Thymus (tissue), 14 donors: ENCODE results near the gene SLC25A39. TPM values are rescaled to one million over a fixed set of nuclear protein-coding genes. Genes with fewer than 3 reads are reported as not detected.
A peak's percentile ranks its signal among the peaks of the same experiment; 100 is the strongest.
"Not testable (repeated sequence)": the region's sequence is repeated elsewhere in the genome, so short reads cannot be mapped to it uniquely, and the experiment has no call there.

Experiments used
- DNase-seq, 9 donors: peaks; one replicate each; pipeline ENCODE4 v3.0.0-alpha.2; 2013; ENCODE audit warnings: low spot score in 9 of 9, low read depth in 6 of 9, missing footprints in 1 of 9
- H3K27ac ChIP-seq, 2 donors: one replicate each; pipeline ENCODE4 v1.5.1; 2013; ENCODE audit warnings: control low read depth in 1 of 2, low read depth in 1 of 2, low read length in 1 of 2, mild to moderate bottlenecking in 1 of 2, moderate library complexity in 1 of 2
- H3K27me3 ChIP-seq, 2 donors: one replicate each; pipeline ENCODE4 v1.5.1; 2013; ENCODE audit warnings: low read length in 1 of 2; ENCODE audit not compliant: control insufficient read depth in 2 of 2, insufficient read depth in 1 of 2
- H3K36me3 ChIP-seq, 2 donors: one replicate each; pipeline ENCODE4 v1.5.1; 2013; ENCODE audit warnings: low read length in 1 of 2, mild to moderate bottlenecking in 1 of 2, moderate library complexity in 1 of 2; ENCODE audit not compliant: control insufficient read depth in 2 of 2, insufficient read depth in 2 of 2
- H3K4me1 ChIP-seq, 2 donors: one replicate each; pipeline ENCODE4 v1.5.1; 2013; ENCODE audit warnings: low read length in 2 of 2; ENCODE audit not compliant: control insufficient read depth in 2 of 2, insufficient read depth in 2 of 2
- H3K4me3 ChIP-seq, 2 donors: one replicate each; pipeline ENCODE4 v1.5.1; 2013; ENCODE audit warnings: low read length in 2 of 2, control low read depth in 1 of 2, mild to moderate bottlenecking in 1 of 2
- H3K9me3 ChIP-seq, 2 donors: one replicate each; pipeline ENCODE4 v1.5.1; 2013; ENCODE audit warnings: low read length in 1 of 2, mild to moderate bottlenecking in 1 of 2; ENCODE audit not compliant: control insufficient read depth in 2 of 2, insufficient read depth in 1 of 2
- WGBS: extraction: QIAGEN DNeasy Blood & Tissue Kit; methylation state at CpG from one replicate; pipeline ENCODE4 v1.1.7; 2013; 5-methylcytosine and 5-hydroxymethylcytosine counted together
- long read RNA-seq, 10 donors: transcript quantifications; one replicate each; lab custom pipeline, GENCODE V29; 2026
- polyA plus RNA-seq: library from polyadenylated mRNA; stranded (reverse); fragments of 200-250 nt; gene quantifications from one replicate; pipeline ENCODE4 v1.2.3, GENCODE V29; 2013
- total RNA-seq: library from RNA; stranded (reverse); fragments of 120-200 nt; gene quantifications from one replicate; pipeline ENCODE4 v1.2.4, GENCODE V29; 2013
- donor health status: healthy.

The SLC25A39 gene, protein sequence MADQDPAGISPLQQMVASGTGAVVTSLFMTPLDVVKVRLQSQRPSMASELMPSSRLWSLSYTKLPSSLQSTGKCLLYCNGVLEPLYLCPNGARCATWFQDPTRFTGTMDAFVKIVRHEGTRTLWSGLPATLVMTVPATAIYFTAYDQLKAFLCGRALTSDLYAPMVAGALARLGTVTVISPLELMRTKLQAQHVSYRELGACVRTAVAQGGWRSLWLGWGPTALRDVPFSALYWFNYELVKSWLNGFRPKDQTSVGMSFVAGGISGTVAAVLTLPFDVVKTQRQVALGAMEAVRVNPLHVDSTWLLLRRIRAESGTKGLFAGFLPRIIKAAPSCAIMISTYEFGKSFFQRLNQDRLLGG
- total RNA-seq = 46.9 TPM
- polyA plus RNA-seq = 93.8 TPM
- long read RNA-seq, donor 1, partial matches to known transcripts = 0 of 2 reads
- long read RNA-seq, donor 1, other reads (novel, unspliced or antisense) = 0 of 2 reads
- long read RNA-seq, donor 2 = 0 reads
- long read RNA-seq, donor 3, transcript SLC25A39-201 (12 exons, 1,607 nt) = major isoform, 23 of 35 reads
- long read RNA-seq, donor 3, partial matches to known transcripts = 0 of 35 reads
- long read RNA-seq, donor 3, other reads (novel, unspliced or antisense) = 5 of 35 reads
- long read RNA-seq, donor 4, transcript SLC25A39-201 (12 exons, 1,607 nt) = major isoform, 15 of 20 reads
- long read RNA-seq, donor 4, partial matches to known transcripts = 0 of 20 reads
- long read RNA-seq, donor 4, other reads (novel, unspliced or antisense) = 0 of 20 reads
- long read RNA-seq, donor 5, transcript SLC25A39-201 (12 exons, 1,607 nt) = major isoform, 24 of 43 reads
- long read RNA-seq, donor 5, transcript SLC25A39-202 (12 exons, 1,565 nt) = minor isoform, 12 of 43 reads
- long read RNA-seq, donor 5, partial matches to known transcripts = 0 of 43 reads
- long read RNA-seq, donor 5, other reads (novel, unspliced or antisense) = 0 of 43 reads
- long read RNA-seq, donor 6, transcript SLC25A39-201 (12 exons, 1,607 nt) = major isoform, 13 of 16 reads
- long read RNA-seq, donor 6, partial matches to known transcripts = 0 of 16 reads
- long read RNA-seq, donor 6, other reads (novel, unspliced or antisense) = 0 of 16 reads
- long read RNA-seq, donor 7, transcript SLC25A39-201 (12 exons, 1,607 nt) = major isoform, 15 of 20 reads
- long read RNA-seq, donor 7, transcript SLC25A39-202 (12 exons, 1,565 nt) = minor isoform, 5 of 20 reads
- long read RNA-seq, donor 7, partial matches to known transcripts = 0 of 20 reads
- long read RNA-seq, donor 7, other reads (novel, unspliced or antisense) = 0 of 20 reads
- long read RNA-seq, donor 8, transcript SLC25A39-201 (12 exons, 1,607 nt) = major isoform, 10 of 15 reads
- long read RNA-seq, donor 8, transcript SLC25A39-202 (12 exons, 1,565 nt) = minor isoform, 5 of 15 reads
- long read RNA-seq, donor 8, partial matches to known transcripts = 0 of 15 reads
- long read RNA-seq, donor 8, other reads (novel, unspliced or antisense) = 0 of 15 reads
- long read RNA-seq, donor 9, transcript SLC25A39-201 (12 exons, 1,607 nt) = major isoform, 7 of 10 reads
- long read RNA-seq, donor 9, partial matches to known transcripts = 0 of 10 reads
- long read RNA-seq, donor 9, other reads (novel, unspliced or antisense) = 0 of 10 reads
- long read RNA-seq, donor 10, transcript SLC25A39-202 (12 exons, 1,565 nt) = minor isoform, 6 of 21 reads
- long read RNA-seq, donor 10, transcript SLC25A39-201 (12 exons, 1,607 nt) = major isoform, 15 of 21 reads
- long read RNA-seq, donor 10, partial matches to known transcripts = 0 of 21 reads
- long read RNA-seq, donor 10, other reads (novel, unspliced or antisense) = 0 of 21 reads

DNA sequence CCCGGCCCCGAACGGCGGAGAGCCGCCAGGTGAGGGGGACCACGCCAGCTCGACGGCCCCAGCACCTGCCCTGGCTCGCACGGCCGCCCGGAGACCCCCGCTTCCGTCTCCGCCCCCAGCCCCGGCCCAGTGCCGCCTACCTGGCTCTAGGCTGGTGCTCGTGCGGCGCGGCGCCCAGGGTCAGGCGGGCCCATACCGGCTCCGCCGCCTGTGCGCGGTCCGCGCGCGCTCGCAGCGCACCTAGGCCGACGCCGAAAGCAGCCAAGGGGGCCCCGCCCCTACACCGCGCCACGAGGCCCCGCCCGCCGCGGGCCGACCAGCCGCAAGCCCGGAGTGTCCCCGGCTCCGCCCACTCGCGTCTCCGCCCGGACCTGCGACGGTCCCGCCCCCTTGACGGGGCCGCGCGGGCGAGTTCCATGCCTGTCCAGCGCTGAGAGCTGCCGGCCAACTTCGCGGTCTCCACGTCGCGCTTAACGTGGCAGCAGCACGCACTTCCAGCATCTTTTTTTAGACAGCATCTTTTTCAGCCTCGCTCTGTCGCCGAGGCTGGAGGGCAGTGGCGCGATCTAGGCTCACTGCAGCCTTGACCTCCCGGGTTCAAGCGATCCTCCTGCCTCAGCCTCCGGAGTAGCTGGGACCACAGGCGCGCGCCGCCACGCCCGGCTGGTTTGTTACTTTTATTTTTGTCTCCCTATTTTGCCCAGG lies at the start of gene SLC25A39:
TSS of gene SLC25A39 (minus strand) at position 253 of the 705 bp plus-strand sequence. CDS start 1,261 bp downstream, outside the sequence.
- peak within 1 kb of the TSS; percentile 67 to 89 for H3K4me3 ChIP-seq
- no peaks in the 10 kb centered on the region for H3K9me3 ChIP-seq
- peak within 1 kb of the TSS; percentile 71 to 89 for H3K27ac ChIP-seq
- H3K36me3 ChIP-seq = peaks cover 14 to 26% of the 10 kb centered on the region in 2 donors
- DNase-seq = peak; percentile 73 to 95 (median 89)
- WGBS = under 1% methylated on average over 85 of the region's 85 CpGs
- peaks cover 8 to 27% of the 10 kb centered on the region in 2 donors for H3K27me3 ChIP-seq
- H3K4me1 ChIP-seq = peaks cover 5 to 24% of the 10 kb centered on the region in 2 donors

DNA sequence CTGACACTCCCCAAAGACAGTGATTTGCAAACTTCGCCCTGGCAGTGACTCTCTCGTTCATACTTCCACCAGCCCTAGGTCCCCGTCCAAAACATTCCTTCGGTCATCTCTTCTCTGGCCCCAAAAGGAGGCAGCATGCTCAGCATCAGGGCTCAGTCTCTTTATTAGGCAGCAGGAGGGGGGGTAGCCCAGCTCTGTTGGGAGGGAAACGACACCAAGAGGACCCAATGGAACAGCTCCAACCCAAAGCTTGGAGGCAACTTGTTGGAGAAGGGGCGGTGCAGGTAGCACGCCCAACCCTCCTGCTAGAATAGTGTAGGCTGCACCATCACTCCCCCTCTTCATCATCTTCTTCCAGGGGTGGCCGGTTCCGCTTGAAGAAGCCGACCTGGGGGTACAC lies 47.4 kb upstream of the SLC25A39 start:
- Histone ChIP-seq H3K4me1 (no peaks in the 10 kb centered on the region), H3K9me3 (no peaks in the 10 kb centered on the region), H3K27ac (no peak overlapping the region), H3K27me3 (peaks cover 2 to 68% of the 10 kb centered on the region in 2 donors), H3K4me3 (no peak overlapping the region), H3K36me3 (no peaks in the 10 kb centered on the region)
- WGBS = 86% methylated on average over 10 of the region's 10 CpGs
- no peak for DNase-seq

DNA sequence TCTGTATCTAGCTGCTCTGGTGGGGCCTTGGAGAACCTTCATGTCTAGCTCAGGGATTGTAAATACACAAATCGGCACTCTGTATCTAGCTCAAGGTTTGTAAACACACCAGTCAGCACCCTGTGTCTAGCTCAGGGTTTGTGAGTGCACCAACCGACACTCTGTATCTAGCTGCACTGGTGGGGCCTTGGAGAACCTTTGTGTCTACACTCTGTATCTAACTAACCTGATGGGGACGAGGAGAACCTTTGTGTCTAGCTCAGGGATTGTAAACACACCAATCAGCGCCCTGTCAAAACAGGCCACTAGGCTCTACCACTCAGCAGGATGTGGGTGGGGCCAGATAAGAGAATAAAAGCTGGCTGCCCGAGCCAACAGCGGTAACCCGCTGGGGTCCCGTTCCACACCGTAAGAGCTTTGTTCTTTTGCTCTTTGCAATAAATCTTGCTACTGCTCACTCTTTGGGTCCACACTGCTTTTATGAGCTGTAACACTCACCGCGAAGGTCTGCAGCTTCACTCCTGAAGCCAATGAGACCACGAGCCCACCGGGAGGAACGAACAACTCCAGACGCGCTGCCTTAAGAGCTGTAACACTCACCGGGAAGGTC lies 44.9 kb upstream of the SLC25A39 start:
- H3K36me3 ChIP-seq, DNase-seq, H3K4me3 ChIP-seq, H3K27ac ChIP-seq, H3K4me1 ChIP-seq, H3K9me3 ChIP-seq: not testable (repeated sequence)
- WGBS = 47% methylated on average over 17 of the region's 17 CpGs
- peaks cover 2 to 63% of the 10 kb centered on the region in 2 donors for H3K27me3 ChIP-seq

DNA sequence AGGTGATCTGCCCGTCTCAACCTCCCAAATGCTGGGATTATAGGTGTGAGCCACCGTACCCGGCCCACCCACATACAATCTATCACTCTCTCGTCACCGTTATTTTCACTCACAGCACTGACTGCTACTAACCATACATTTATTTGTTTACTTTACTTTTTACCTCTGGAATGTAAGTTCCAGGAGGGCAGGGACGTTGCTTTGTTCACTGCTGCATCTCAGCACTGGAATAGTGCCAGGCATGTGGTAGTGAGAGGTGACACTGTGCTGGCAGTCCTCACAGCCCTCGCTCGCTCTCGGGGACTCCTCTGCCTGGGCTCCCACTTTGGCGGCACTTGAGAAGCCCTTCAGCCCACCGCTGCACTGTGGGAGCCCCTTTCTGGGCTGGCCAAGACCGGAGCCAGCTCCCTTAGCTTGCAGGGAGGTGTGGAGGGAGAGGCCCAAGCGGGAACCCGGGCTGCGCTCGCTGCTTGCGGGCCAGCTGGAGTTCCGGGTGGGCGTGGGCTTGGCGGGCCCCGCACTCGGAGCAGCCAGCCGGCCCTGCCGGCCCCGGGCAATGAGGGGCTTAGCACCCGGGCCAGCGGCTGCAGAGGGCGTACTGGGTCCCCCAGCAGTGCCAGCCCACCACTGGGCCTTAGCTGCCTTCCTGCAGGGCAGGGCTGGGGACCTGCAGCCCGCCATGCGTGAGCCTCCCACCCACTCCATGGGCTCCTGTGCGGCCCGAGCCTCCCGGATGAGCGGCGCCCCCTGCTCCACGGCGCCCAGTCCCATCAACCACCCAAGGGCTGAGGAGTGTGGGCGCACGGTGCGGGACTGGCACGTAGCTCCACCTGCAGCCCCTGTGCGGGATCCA lies 44.0 kb upstream of the SLC25A39 start:
- not testable (repeated sequence) for H3K9me3 ChIP-seq, H3K4me1 ChIP-seq, DNase-seq, H3K4me3 ChIP-seq, H3K36me3 ChIP-seq, H3K27ac ChIP-seq
- WGBS = 97% methylated on average over 42 of the region's 42 CpGs
- peaks cover 4 to 62% of the 10 kb centered on the region in 2 donors for H3K27me3 ChIP-seq

DNA sequence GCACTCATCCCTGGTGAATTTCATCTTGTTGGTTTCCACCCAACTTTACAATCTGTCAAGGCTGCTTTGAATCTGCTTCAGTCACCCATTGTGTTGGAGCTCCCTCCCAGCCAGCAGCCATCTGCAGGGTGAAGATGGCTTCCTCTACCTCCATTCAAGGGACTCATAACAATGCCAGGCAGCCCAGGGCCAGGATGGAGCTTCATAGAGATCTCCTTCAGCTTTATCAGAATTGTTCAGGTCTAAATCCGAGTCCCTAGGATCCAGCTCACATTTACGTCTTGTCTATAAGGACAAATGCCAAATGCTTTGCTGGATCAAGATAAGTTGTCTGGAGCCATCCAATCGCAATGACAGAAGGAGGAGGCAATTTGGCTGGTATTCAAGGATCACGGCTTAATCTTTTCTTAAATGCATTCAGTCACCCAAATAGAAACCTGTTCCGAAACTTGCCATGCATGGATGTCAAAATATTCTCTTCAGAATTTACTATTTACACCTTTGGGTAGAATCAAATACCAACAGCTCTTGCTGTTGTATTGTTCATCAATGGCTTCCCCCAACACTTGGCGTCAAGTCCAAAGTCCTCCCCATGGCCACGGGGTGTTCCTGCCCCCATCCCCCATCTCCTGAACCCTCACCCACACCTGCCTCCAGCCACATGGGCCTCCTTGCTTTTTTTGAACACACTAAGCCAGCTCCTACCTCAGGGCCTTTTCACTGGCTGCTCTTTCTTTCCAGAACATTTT lies 42.8 kb upstream of the SLC25A39 start:
- no peak overlapping the region for H3K4me3 ChIP-seq
- 95% methylated on average over 7 of the region's 7 CpGs for WGBS
- no peak overlapping the region for H3K27ac ChIP-seq
- H3K36me3 ChIP-seq = no peaks in the 10 kb centered on the region
- peaks cover 12 to 63% of the 10 kb centered on the region in 2 donors for H3K27me3 ChIP-seq
- peaks cover 5 to 11% of the 10 kb centered on the region in 2 donors for H3K4me1 ChIP-seq
- DNase-seq = no peak
- no peaks in the 10 kb centered on the region for H3K9me3 ChIP-seq

DNA sequence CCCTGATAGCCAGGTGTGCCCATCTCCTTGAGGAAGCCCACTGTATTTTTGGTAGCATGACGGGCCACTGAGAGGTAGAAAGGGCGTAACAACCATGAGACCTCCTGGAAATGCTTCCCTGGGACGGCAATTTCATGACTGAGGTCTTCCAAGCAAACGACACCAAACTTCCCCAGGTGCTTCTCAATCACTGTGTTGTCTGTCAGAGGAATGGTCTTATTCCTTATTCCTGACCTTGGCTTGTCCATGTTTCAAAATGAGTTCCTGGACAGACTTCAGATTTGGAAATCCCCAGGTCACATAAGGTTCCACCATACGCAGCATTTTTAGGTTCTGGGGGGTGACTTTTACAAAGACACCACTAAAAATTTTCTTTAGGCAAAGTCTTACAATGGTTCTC lies 40.4 kb upstream of the SLC25A39 start:
- Histone ChIP-seq H3K4me1 (peaks cover 5 to 19% of the 10 kb centered on the region in 2 donors), H3K27me3 (peaks cover 17 to 66% of the 10 kb centered on the region in 2 donors)
- DNase-seq, H3K9me3 ChIP-seq, H3K27ac ChIP-seq, H3K36me3 ChIP-seq, H3K4me3 ChIP-seq: not testable (repeated sequence)
- WGBS = 97% methylated on average over 5 of the region's 5 CpGs
